GM23248 (cell line): ENCODE measurements around the gene GNAI2.

Experiments
- EZH2 ChIP-seq: fragments of 200-600 bp; sonication (generic); IDR thresholded peaks from 2 replicates; pipeline ENCODE4 v1.6.1; 2018; ENCODE audit warnings: antibody characterized with exemption, mild to moderate bottlenecking; ENCODE audit not compliant: insufficient read depth, poor library complexity, severe bottlenecking
- EZH2phosphoT487 ChIP-seq: fragments of 200-600 bp; sonication (generic); IDR thresholded peaks from 2 replicates; pipeline ENCODE4 v1.6.1; 2018; ENCODE audit warnings: antibody characterized with exemption, moderate library complexity, mild to moderate bottlenecking, low read depth; ENCODE audit not compliant: insufficient read depth

DNA sequence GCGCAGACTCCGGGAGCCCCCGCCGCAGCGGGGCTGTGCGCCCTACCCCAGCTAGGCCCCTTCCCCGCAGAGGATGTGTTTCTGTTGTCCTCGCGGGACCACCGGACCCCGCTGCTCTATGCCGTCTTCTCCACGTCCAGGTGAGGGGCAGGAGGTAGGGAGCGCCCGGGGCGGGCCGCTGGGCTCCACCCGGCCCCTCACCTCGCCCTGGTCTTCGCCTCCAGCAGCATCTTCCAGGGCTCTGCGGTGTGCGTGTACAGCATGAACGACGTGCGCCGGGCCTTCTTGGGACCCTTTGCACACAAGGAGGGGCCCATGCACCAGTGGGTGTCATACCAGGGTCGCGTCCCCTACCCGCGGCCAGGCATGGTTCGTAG, 37.7 kb downstream of the GNAI2 start:
- TF ChIP-seq EZH2 (no peak), EZH2phosphoT487 (no peak)
